Liver (tissue), 9 donors: ENCODE data around the gene GCN1. TPM values are rescaled to one million over a fixed set of nuclear protein-coding genes. Genes with fewer than 3 reads are reported as not detected.

Experiments
- DNase-seq: peaks from one replicate; pipeline ENCODE4 v3.0.0-alpha.2; 2017; ENCODE audit warnings: low spot score
- H3K27ac ChIP-seq, 2 donors: one replicate each; pipeline ENCODE4 v1.7.0; 2013; ENCODE audit warnings: inconsistent platforms in 2 of 2, low read length in 2 of 2, control low read depth in 1 of 2, low read depth in 1 of 2, mild to moderate bottlenecking in 1 of 2
- H3K27me3 ChIP-seq, 4 donors: one replicate each; pipeline versions ENCODE4 v1.6.1 to v1.7.0; 2013; ENCODE audit warnings: low read length in 3 of 4, inconsistent platforms in 1 of 4, mild to moderate bottlenecking in 1 of 4, moderate library complexity in 1 of 4; ENCODE audit not compliant: control insufficient read depth in 4 of 4, insufficient read depth in 4 of 4
- H3K36me3 ChIP-seq, 4 donors: one replicate each; pipeline versions ENCODE4 v1.6.1 to v1.7.0; 2013; ENCODE audit warnings: low read length in 3 of 4, mild to moderate bottlenecking in 3 of 4, low read depth in 1 of 4, moderate library complexity in 1 of 4; ENCODE audit not compliant: control insufficient read depth in 4 of 4, insufficient read depth in 3 of 4
- H3K4me1 ChIP-seq, 4 donors: one replicate each; pipeline versions ENCODE4 v1.6.1 to v1.7.0; 2013; ENCODE audit warnings: low read length in 3 of 4, mild to moderate bottlenecking in 3 of 4, moderate library complexity in 1 of 4; ENCODE audit not compliant: control insufficient read depth in 4 of 4, insufficient read depth in 4 of 4
- H3K4me3 ChIP-seq, 3 donors: one replicate each; pipeline versions ENCODE4 v1.6.1 to v1.7.0; 2013; ENCODE audit warnings: low read length in 3 of 3, control low read depth in 1 of 3, low read depth in 1 of 3, mild to moderate bottlenecking in 1 of 3
- H3K9ac ChIP-seq, 2 donors: one replicate each; pipeline ENCODE4 v1.7.0; 2013; ENCODE audit warnings: low read length in 2 of 2, mild to moderate bottlenecking in 2 of 2, moderate library complexity in 2 of 2, control low read depth in 1 of 2, low read depth in 1 of 2
- H3K9me3 ChIP-seq, 4 donors: one replicate each; pipeline versions ENCODE4 v1.6.1 to v1.7.0; 2013; ENCODE audit warnings: low read length in 3 of 4; ENCODE audit not compliant: control insufficient read depth in 4 of 4
- ATF3 ChIP-seq: IDR thresholded peaks from 2 replicates; pipeline ENCODE4 v1.6.1; 2016; ENCODE audit warnings: antibody characterized with exemption
- EGR1 ChIP-seq, 2 donors: IDR thresholded peaks; 2 replicates each; pipeline ENCODE4 v1.6.1; 2016 to 2018; ENCODE audit warnings: antibody characterized with exemption in 2 of 2, low read depth in 2 of 2
- FOXA1 ChIP-seq: IDR thresholded peaks from 2 replicates; pipeline ENCODE4 v1.6.1; 2016; ENCODE audit warnings: antibody characterized with exemption
- FOXA2 ChIP-seq: IDR thresholded peaks from 2 replicates; pipeline ENCODE4 v1.6.1; 2016; ENCODE audit warnings: antibody characterized with exemption
- GABPA ChIP-seq, 2 donors: IDR thresholded peaks in 1 of 2; conservative IDR thresholded peaks in 1 of 2; 2 replicates each; pipeline ENCODE4 v1.6.1; 2016; ENCODE audit warnings: antibody characterized with exemption in 2 of 2, mild to moderate bottlenecking in 1 of 2, moderate library complexity in 1 of 2
- HNF4A ChIP-seq, 2 donors: conservative IDR thresholded peaks; 2 replicates each; pipeline ENCODE4 v1.6.1; 2016; ENCODE audit warnings: antibody characterized with exemption in 2 of 2, mild to moderate bottlenecking in 2 of 2
- HNF4G ChIP-seq: IDR thresholded peaks from 2 replicates; pipeline ENCODE4 v1.6.1; 2016; ENCODE audit warnings: antibody characterized with exemption
- JUND ChIP-seq, 2 donors: IDR thresholded peaks; 2 replicates each; pipeline ENCODE4 v1.6.1; 2016; ENCODE audit warnings: antibody characterized with exemption in 2 of 2
- MAX ChIP-seq: IDR thresholded peaks from 2 replicates; pipeline ENCODE4 v1.6.1; 2016; ENCODE audit warnings: antibody characterized with exemption
- NR2F2 ChIP-seq: IDR thresholded peaks from 2 replicates; pipeline ENCODE4 v1.6.1; 2016; ENCODE audit warnings: antibody characterized with exemption
- RAD21 ChIP-seq, 2 donors: IDR thresholded peaks; 2 replicates each; pipeline ENCODE4 v1.6.1; 2016; ENCODE audit warnings: antibody characterized with exemption in 2 of 2, mild to moderate bottlenecking in 2 of 2
- REST ChIP-seq: IDR thresholded peaks from 2 replicates; pipeline ENCODE4 v1.6.1; 2016; ENCODE audit warnings: antibody characterized with exemption, mild to moderate bottlenecking
- RXRA ChIP-seq, 2 donors: IDR thresholded peaks; 2 replicates each; pipeline ENCODE4 v1.6.1; 2017 to 2018; ENCODE audit warnings: antibody characterized with exemption in 2 of 2, mild to moderate bottlenecking in 1 of 2
- SP1 ChIP-seq: IDR thresholded peaks from 2 replicates; pipeline ENCODE4 v1.6.1; 2018; ENCODE audit warnings: antibody characterized with exemption, mild to moderate bottlenecking
- TAF1 ChIP-seq: conservative IDR thresholded peaks from 2 replicates; pipeline ENCODE4 v1.6.1; 2016; ENCODE audit warnings: antibody characterized with exemption, mild to moderate bottlenecking
- YY1 ChIP-seq: IDR thresholded peaks from 2 replicates; pipeline ENCODE4 v1.6.1; 2016; ENCODE audit warnings: antibody characterized with exemption, mild to moderate bottlenecking
- ZBTB33 ChIP-seq: IDR thresholded peaks from 2 replicates; pipeline ENCODE4 v1.6.1; 2016; ENCODE audit warnings: antibody characterized with exemption
- WGBS: extraction: QIAGEN DNeasy Blood & Tissue Kit; methylation state at CpG from one replicate; pipeline ENCODE4 v1.1.7; 2013; 5-methylcytosine and 5-hydroxymethylcytosine counted together
- polyA plus RNA-seq, 2 donors: library from polyadenylated mRNA; stranded (reverse) in 1 of 2; unstranded in 1 of 2; fragments of 200-250 nt in 1 of 2; fragments of >200 nt in 1 of 2; fragmentation: Nextera tagmentation in 1 of 2; extraction: Ambion mirVana in 1 of 2; gene quantifications; one replicate each; pipeline versions ENCODE4 v1.2.1 to v1.2.3, GENCODE V29; 2013 to 2015
- total RNA-seq, 2 donors: library from RNA; depleted of rRNA; stranded (reverse); fragments of >200 nt; gene quantifications; one replicate each; pipeline ENCODE4 v1.2.3, GENCODE V29; 2014
- TF ChIP-seq, protein P1 (sequence below): fragments of 150-350 bp; IDR thresholded peaks from 2 replicates; pipeline ENCODE4 v1.5.1; 2017; ENCODE audit warnings: improper control_type of control experiment, low read depth, low read length; ENCODE audit not compliant: missing input control
- donor health status: healthy.
- donor health status: healthy.
- donor health status: healthy.
- donor health status: healthy.
- donor health status: healthy.

GCN1 gene
- total and polyA plus RNA-seq, 4 donors = 7.3 to 78.6 (median 25.8) TPM

DNA sequence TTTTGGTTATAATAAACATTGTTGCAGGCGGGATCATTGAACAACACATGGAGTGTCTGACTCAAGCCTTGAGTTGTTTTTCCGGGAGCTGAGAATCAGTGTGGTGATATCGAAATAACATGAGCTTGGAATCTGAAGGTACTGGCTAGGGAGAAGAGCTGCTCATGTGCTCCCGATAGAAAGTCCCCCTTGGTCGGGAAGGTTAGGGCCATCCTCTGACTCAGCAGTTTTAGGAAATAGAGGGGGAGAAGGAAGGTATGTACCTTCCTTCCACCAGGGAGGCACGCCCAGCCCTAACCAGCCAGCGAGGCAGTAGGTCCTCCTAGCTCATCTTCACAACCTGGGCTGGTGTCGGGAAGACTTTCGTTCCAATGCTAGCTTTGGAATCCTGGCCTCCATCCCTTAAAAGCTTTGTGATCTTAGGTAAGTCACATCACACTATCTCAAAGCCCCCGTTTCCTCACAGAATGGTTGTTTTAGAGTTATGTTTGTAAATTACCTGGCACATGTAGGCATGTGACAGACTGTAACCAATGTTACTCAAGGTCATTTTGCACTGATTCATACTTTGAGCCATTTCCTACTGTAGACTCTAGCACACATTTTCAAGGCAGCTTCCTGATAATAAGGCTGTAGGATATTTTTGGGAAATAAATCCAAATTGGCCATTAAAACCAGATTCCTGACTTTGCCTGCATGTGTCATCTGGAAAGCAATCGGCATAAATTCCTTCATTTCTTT, 76.0 kb downstream of the GCN1 start:
- no peak for DNase-seq
- Histone ChIP-seq H3K27ac (peak overlapping the region in 1 of 2 donors; percentile 23), H3K4me3 (peak overlapping the region in 1 of 3 donors; percentile 97), H3K36me3 (no peaks in the 10 kb centered on the region), H3K4me1 (peaks cover 13 to 30% (median 26%) of the 10 kb centered on the region in 4 donors), H3K9ac (peak overlapping the region in 1 of 2 donors; percentile 12), H3K27me3 (no peaks in the 10 kb centered on the region), H3K9me3 (no peaks in the 10 kb centered on the region)
- TF ChIP-seq YY1 = no peak
- no peak for TF ChIP-seq EGR1 (IDR thresholded peaks at IDR 0.05; ENCODE audit: low read depth in 2 of 2)
- WGBS = 77% methylated on average over 11 of the region's 11 CpGs

- Histone ChIP-seq H3K9me3 (no peaks in the 10 kb centered on the region), H3K4me1 (peaks cover 13 to 30% (median 26%) of the 10 kb centered on the region in 4 donors), H3K4me3 (peak overlapping the region in 2 of 3 donors; percentile 95 to 97), H3K27me3 (no peaks in the 10 kb centered on the region), H3K9ac (peak overlapping the region; percentile 12 to 74), H3K36me3 (no peaks in the 10 kb centered on the region), H3K27ac (no peak overlapping the region)
- no peak for DNase-seq
- TF ChIP-seq GABPA (IDR thresholded peaks at IDR 0.05 in 1 of 2, conservative IDR thresholded peaks at IDR 0.05 in 1 of 2) (no peak), FOXA1 (no peak), YY1 (no peak), TAF1 (no peak), HNF4G (no peak), SP1 (no peak), JUND (IDR thresholded peaks at IDR 0.05) (no peak), ZBTB33 (no peak), RXRA (IDR thresholded peaks at IDR 0.05) (no peak), REST (no peak), RAD21 (IDR thresholded peaks at IDR 0.05) (no peak), NR2F2 (no peak), FOXA2 (no peak), HNF4A (conservative IDR thresholded peaks at IDR 0.05) (no peak), ATF3 (no peak), MAX (no peak), EGR1 (IDR thresholded peaks at IDR 0.05; ENCODE audit: low read depth in 2 of 2) (no peak)
- TF ChIP-seq, protein P1, sequence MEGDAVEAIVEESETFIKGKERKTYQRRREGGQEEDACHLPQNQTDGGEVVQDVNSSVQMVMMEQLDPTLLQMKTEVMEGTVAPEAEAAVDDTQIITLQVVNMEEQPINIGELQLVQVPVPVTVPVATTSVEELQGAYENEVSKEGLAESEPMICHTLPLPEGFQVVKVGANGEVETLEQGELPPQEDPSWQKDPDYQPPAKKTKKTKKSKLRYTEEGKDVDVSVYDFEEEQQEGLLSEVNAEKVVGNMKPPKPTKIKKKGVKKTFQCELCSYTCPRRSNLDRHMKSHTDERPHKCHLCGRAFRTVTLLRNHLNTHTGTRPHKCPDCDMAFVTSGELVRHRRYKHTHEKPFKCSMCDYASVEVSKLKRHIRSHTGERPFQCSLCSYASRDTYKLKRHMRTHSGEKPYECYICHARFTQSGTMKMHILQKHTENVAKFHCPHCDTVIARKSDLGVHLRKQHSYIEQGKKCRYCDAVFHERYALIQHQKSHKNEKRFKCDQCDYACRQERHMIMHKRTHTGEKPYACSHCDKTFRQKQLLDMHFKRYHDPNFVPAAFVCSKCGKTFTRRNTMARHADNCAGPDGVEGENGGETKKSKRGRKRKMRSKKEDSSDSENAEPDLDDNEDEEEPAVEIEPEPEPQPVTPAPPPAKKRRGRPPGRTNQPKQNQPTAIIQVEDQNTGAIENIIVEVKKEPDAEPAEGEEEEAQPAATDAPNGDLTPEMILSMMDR = no peak
- WGBS = 57% methylated on average over 7 of the region's 7 CpGs
Observed at GRCh38 chr12:120117961-120118320, 76.6 kb downstream of the GCN1 start.
